ENCODE results near the gene USP48.
"Not testable (repeated sequence)": the region's sequence is repeated elsewhere in the genome, so short reads cannot be mapped to it uniquely, and the experiment has no call there.

Gene USP48

GRCh38 chr1:21782868-21783678, at the start of gene USP48:
TSS of gene USP48 (minus strand) at chr1:21783149. CDS start at chr1:21782957, 192 bp downstream.
- peak; percentile 97 for DNase-seq (ENCODE audit: low read depth)

DNA sequence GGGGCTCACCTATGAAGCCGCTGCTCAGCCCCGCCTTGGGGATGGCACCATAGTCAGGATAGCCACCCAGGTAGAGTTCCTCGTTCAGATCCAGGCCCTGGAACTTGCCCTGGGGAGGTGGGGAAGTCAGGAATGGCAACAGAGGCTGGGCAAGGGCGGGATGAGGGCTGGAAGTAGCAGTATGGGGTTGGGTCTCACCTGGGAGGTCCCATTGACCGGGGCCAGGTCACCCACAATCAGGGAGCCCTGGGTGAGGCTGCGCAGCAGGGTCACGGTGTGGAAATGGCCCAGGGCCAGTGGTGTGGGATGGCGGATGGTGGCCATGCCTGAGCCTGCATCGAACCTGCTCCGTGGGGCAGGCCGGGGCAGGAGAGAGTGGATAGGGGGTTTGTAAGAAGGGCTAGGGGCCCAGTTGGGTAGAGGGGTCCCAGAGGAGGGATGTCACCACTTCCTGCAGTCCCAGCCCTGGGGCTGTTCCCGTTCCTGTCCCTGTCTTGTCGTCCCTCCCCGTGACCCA, 48.6 kb upstream of the USP48 start:
- DNase-seq (ENCODE audit: low read depth): no peak

GRCh38 chr1:21830792-21831453, 48.0 kb upstream of the USP48 start:
- DNase-seq (ENCODE audit: low read depth): no peak

- DNase-seq (ENCODE audit: low read depth): no peak
Observed at GRCh38 chr1:21829294-21829693, 46.3 kb upstream of the USP48 start.

DNA sequence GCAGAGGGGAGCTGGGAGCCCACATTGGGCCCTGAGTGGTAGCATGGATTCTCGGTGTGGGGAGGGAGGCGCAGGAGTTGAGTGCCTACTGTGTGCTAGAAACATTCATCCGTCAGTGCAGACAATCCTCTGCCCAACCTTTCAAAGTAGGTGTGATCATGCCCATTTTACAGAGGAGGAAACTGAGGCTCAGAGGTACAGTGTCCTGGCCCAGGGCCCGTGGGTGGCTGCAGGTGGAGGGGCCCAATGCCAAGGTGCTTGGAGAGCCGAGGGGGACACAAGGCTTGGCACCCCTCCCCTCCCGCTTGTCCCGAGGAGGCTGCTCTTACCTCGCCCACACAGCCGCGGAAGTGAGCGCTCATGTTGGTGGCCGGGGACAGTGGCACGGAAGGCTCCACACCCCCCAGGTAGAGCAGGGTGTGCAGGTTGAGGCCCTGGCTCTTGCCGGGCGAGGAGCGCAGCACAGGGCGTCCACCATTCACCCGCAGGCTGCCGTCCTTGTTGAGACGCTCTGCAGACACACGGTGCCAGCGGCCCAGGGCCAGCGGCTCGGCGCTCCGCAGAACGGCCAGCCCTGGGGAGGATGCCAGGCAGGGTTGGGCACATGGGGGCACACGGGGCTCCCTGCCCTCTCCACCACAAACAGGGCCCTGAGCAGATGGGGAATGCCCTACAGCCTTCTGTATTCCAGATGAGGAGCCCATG, 45.7 kb upstream of the USP48 start:
- no peak for DNase-seq (ENCODE audit: low read depth)

- no peak for DNase-seq (ENCODE audit: low read depth)
Observed at GRCh38 chr1:21828075-21828474, 45.1 kb upstream of the USP48 start.

DNA sequence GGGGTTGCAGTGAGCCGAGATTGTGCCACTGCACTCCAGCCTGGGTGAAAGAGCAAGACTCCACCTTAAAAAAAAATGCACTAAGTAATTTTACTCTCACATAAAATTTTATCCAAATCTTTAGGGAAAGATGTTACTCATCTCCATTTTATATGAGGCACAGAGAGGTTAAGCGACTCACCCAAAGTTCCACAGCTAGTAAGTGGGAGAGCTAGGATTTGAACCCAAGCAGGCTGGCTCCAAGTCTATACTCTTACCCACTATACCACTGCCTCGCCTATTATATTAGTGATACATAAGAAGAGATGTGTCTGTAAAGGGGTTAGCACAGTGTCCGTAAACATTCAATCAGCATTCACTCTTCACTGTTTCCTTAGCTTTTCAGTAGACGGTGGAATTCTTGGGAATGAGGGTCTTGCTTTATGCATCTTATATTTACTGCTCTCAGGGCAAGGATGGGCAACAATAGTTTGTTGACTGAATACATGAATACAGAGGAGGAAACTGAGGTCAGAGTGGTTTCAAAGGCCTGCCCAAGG, 44.3 kb upstream of the USP48 start:
- no peak for DNase-seq (ENCODE audit: low read depth)

DNA sequence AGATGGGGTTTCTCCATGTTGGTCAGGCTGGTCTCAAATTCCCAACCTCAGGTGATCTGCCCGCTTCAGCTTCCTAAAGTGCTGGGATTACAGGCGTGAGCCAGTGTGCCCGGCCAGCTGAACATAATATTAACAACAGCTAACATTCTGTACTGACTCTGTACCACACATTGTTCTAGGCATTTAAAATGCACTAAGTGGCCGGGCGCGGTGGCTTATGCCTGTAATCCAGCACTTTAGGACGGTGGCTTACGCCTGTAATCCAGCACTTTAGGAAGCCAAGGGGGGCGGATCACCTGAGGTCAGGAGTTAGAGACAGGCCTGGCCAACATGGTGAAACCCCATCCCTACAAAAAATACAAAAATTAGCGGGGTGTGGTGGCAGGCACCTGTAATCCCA, 43.7 kb upstream of the USP48 start:
- not testable (repeated sequence) for DNase-seq (ENCODE audit: low read depth)

- DNase-seq (ENCODE audit: low read depth): no peak
Observed at GRCh38 chr1:21825393-21825792, 42.4 kb upstream of the USP48 start.

DNA sequence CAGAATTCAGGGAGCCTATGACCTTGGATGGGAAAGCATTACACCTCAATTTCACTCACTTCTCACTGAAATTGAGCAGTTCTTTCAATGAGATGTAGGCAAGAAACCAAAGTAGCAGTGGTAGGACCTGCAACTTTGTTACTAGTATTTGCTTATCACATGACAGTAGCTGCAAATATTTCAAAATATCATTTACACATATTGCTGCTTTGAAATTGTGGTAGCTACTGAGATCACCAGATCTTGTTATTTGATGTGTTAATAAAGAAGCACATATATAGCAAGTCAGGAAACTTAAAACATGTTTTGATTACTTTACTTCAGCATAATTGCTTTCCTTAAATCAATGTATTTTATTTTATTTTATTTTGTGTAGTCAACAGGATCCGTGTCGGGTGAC, 42.0 kb upstream of the USP48 start:
- DNase-seq (ENCODE audit: low read depth): no peak

DNA sequence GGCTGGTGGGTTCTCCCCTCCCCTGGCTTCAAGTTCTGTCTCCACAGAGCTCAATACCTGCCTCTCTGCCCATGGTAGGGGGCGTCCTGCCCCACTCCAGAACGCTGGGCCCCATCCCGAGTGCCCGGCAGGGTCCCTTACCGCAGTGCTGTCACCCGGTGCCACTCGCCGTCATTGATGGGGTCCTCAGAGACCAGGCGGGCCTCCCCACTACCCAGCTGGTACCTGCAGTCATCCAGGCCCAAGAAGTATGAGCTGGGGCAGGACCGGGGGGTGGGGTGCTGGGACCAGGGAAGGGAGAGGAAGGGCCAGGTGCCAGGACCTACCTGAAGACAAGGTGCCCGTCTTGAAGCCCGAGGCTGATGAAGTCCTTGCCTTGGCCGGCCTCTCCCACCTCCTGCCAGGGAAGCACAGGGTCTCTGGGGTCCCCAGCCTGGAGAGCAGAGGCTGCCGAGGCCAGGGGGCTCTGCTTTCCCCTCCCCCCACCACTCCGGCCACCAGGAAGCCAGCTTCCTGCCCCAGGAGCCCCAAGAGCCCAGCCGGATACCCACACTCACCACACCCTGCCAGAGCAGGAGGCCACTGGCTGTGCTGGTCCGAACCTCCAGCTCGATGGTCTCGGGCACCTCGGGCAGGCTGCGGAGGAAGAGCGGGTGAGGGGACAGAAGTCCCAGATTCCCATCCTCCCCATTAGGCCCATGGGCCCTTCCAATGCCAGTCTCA, 41.2 kb upstream of the USP48 start:
- DNase-seq (ENCODE audit: low read depth): no peak

DNA sequence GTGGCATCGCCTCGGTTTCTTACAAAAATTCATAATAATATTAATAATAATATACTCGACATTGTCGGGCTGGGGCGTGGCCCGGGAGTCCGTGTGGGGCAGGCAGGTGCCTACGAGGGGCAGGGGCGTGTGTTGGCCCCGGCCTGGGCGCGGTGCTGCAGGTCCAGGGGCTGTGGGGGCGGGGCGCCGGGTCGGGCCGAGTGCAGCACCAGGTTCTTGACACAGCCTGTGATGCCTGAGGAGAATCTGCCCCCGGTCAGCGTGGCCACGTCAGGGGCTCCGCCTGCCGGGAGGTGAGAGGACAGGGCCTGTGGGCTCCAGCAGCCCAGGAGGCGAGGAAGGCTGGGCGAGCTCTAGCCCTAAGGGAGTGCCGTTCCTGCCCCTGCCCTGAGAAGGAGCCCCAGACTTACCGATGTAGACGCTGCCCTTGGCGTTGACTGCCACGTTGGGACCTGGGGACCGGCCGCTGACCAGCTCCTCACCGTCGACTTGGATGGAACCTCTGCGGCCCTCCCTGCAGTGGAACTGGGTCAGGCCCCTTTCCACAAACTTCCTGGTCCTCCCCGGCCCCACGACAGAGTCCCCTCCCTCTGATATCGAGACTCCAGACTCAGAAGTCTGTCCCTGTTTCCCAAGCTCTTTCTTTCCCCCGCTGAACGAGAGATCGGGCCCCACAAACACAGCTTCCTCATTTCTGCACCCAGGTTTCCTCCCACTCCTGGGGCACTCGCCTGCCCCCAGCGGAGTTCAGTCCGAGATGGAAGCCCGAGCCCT, 40.4 kb upstream of the USP48 start:
- DNase-seq (ENCODE audit: low read depth): no peak

DNA sequence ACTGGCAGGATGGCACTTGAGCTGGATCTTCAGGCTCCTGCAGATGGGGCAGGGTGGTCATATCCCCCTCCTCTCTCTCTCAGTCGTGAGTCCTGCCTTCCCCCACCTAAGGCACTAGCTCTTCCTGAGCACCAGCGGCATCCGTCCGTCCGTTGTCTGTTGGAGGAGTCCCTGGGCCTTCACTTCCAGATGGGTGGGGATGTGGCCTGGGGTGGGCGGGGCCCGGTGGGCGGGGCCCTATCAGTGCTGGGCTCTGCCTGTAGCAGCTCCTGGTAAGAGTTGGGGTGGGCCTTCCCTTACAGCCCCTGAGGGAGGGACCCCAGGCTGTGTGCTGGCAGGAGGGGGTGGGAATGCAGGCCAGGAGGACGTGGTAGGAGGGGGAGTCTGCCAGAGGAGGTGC, 39.4 kb upstream of the USP48 start:
- DNase-seq (ENCODE audit: low read depth): peak; percentile 25

DNA sequence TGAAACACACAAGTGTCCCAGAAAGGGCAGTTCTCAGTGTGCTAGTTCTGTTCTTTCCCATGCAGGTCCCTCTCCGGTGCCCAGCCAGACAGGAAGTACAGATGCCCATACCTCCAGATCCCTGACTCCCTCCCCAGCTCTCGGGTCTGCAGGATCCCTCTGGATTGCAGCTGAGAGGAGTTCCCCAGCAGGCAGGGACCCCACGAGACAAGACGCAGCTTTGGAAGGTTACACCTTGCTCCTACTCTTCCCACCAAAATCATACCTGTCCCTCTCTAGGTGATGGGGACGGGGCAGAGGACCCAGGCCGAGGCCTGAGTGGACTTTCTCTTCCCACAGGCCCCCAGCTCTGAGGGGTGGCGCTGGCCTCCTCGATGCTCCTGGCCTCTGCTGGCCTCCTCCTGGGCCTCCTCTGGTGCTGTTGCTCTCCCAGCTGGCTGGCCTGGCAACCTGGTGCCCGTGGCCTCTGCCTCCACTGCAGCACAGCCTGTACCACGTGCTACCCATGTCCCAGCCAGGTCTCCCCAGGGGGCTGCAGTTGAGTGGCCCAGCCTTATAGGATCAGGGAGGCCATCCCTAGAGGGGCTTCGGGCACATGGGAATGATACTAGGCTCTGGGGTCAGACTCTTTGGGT, 38.6 kb upstream of the USP48 start:
- DNase-seq (ENCODE audit: low read depth): no peak

GRCh38 chr1:21820597-21821232, 37.8 kb upstream of the USP48 start:
- DNase-seq (ENCODE audit: low read depth): no peak

DNA sequence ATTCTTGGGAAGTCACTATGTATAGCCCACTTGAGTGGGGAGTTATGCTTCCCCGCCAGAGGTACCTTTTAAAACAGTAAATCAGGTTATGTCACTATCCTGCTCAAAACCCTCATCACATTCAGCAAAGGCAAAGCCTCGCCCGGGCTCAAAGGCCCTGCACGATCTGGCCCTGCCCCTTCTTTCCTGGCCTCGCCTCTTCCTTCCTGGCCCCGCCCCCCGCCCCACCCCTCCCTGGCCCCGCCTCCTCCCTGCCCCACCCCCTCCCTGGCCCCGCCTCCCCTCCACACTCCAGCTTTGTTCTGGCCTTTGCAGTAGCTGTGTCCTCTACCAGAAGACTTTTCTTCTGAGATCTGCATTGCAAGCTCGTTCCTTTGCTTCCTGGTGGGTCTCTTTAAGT, 35.7 kb upstream of the USP48 start:
- DNase-seq (ENCODE audit: low read depth): peak; percentile 60

DNA sequence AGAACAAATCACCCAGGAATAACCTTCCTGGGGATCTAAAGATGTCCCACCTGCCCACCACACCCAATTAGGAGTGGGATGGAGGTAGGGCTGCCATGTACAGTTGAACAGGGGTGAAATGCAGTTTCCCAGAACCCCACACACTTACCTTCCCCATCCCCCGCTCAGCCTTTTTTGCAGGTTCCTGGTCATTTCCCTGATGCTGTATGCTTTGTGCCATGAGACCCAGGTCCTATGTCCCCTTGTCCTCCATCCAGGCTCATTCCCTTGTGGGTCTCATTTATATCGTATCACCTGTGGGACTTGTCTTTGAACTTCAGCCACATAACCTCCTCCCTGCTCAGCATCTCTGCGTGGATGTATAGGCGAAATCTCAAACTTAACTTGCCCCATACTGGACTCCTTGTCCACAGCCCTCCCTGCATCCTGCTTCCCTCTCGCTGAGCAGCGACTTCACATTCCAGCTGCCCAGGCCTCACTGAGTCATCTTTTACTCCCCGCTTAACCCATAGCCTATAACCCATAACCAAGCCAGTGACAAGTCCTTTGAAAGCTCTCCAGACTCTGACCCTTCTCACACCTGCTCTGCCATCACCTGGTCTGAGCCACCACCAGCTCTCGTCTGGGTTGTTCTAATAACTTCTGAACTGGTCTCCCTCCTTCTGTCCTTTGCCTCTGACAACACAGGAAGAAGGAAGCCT, 33.8 kb upstream of the USP48 start:
- peak; percentile 84 for DNase-seq (ENCODE audit: low read depth)

DNA sequence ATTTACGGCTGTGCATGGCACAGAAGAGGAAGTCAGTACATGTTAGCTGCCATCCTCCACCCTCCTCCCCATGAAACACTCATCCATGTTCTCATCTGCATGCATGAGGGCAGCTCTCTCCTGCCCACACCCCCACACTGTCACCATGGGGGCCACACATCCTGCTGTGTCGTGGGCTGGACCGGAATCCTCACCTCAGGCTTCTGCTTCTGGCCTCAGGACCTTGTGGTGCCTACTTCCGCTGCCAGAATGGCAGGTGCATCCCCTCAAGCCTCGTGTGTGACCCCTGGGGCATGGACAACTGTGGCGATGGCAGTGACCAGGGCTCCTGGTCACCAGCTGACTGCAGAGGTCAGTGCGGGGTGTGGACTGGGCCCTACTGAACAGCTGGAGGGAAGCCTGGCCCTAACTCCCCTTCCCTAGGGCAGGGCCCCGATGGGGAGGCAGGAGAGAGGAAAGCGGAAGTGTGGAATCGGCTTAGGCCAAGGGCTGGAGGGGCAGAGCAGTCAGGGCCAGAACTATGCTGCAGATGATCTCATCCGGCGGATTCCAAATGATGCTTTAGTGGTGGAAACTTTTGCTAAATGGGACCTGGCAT, 32.9 kb upstream of the USP48 start:
- no peak for DNase-seq (ENCODE audit: low read depth)

DNA sequence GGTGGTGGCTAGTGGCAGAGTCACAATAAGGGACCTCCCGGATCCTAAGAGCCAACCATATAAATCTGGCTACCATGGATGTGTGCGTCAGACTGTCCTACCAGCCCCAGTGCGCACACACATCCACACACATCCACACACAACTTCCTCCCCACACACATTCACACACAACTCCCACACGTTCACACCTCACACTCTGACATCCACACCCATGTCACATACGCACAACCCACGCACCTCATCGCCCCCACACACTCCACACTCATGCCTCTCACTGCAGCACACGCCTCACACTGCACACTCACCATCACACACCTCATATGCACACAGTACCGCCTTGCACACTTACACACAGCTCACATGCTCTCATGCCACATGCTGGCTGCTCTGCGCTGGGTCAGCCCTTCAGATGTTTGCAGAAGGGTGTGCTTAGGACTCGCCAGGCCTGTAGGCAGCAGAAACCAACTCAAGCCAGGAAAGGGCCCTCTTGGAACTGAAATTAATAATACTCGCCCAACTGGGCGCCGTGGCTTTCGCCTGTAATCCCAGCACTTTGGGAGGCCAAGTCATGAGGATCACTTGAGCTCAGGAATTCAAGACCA, 32.1 kb upstream of the USP48 start:
- no peak for DNase-seq (ENCODE audit: low read depth)
